K562 (cell line): ENCODE results near the gene LRRC51. TPM values are rescaled to one million over a fixed set of nuclear protein-coding genes. Genes with fewer than 3 reads are reported as not detected.

Experiments used
- EP300 ChIP-seq: IDR thresholded peaks from 2 replicates; pipeline ENCODE4 v1.6.1; 2012; ENCODE audit warnings: low read length, improper control_type of control experiment
- FOXK2 ChIP-seq, 2 experiments: fragments of 450-650 bp; IDR thresholded peaks in 1 of 2; conservative IDR thresholded peaks in 1 of 2; 2 replicates each; pipeline ENCODE4 v1.6.1; 2016; ENCODE audit warnings: low read depth in 2 of 2, mild to moderate bottlenecking in 1 of 2
- HMGXB4 ChIP-seq: sonication (generic); formaldehyde crosslinking; IDR thresholded peaks from 2 replicates; pipeline ENCODE4 v1.8.1; 2023; ENCODE audit warnings: mild to moderate bottlenecking, missing genetic modification reagents
- HOXB6 ChIP-seq: fragments of 250-450 bp; sonication (Bioruptor Pico); IDR thresholded peaks from 2 replicates; pipeline ENCODE4 v1.5.1; 2022; ENCODE audit warnings: mild to moderate bottlenecking, borderline replicate concordance
- MCM2 ChIP-seq: fragments of 450-650 bp; IDR thresholded peaks from 2 replicates; pipeline ENCODE4 v1.6.1; 2017; ENCODE audit warnings: low read depth, mild to moderate bottlenecking
- NFXL1 ChIP-seq: fragments of 450-650 bp; formaldehyde crosslinking; IDR thresholded peaks from 2 replicates; pipeline ENCODE4 v1.4.0; 2021; ENCODE audit warnings: mild to moderate bottlenecking
- POU5F1 ChIP-seq: fragments of 150-350 bp; IDR thresholded peaks from 2 replicates; pipeline ENCODE4 v1.6.1; 2014; ENCODE audit warnings: borderline replicate concordance, low read length, low read depth, mild to moderate bottlenecking; ENCODE audit not compliant: partially characterized antibody
- TEAD1 ChIP-seq, 2 experiments: fragments of 450-650 bp in 1 of 2; sonication (generic) in 1 of 2; formaldehyde crosslinking; IDR thresholded peaks; 2 replicates each; pipeline versions ENCODE4 v1.4.0 to v1.8.0; 2020 to 2022; ENCODE audit warnings: mild to moderate bottlenecking in 2 of 2, missing genetic modification reagents in 1 of 2
- TOE1 ChIP-seq, 2 experiments: fragments of 450-650 bp in 1 of 2; sonication (generic) in 1 of 2; formaldehyde crosslinking in 1 of 2; IDR thresholded peaks; 2 replicates each; pipeline versions ENCODE4 v1.7.1 to v1.8.0; 2016 to 2022; ENCODE audit warnings: borderline replicate concordance in 2 of 2, mild to moderate bottlenecking in 2 of 2, antibody characterized with exemption in 1 of 2, inconsistent platforms in 1 of 2, low read depth in 1 of 2, missing genetic modification reagents in 1 of 2, moderate library complexity in 1 of 2
- TSC22D4 ChIP-seq: fragments of 450-650 bp; IDR thresholded peaks from 2 replicates; pipeline ENCODE4 v1.6.1; 2016; ENCODE audit warnings: missing genetic modification characterization, missing biosample characterization, control low read depth
- ZNF41 ChIP-seq: fragments of 250-450 bp; sonication (Bioruptor Pico); conservative IDR thresholded peaks from 2 replicates; pipeline ENCODE4 v1.4.0; 2020; ENCODE audit warnings: mild to moderate bottlenecking
- polyA plus RNA-seq, 8 experiments: library from polyadenylated mRNA; depleted of rRNA in 4 of 8; stranded (reverse) in 5 of 8; unstranded in 3 of 8; fragments of >200 nt; fragmentation: Nextera tagmentation in 2 of 8; fragmentation: Illumina TruSeq in 1 of 8; extraction: Ambion mirVana in 2 of 8; extraction: Trizol in 1 of 8; gene quantifications; 2 replicates each; pipeline versions ENCODE4 v1.2.1 to v1.2.3, GENCODE V29; 2011 to 2014; ENCODE audit warnings: inconsistent platforms in 1 of 8, missing spikeins in 1 of 8
- total RNA-seq, 7 experiments: library from RNA; depleted of rRNA in 6 of 7; stranded (reverse); fragments of >200 nt in 6 of 7; fragmentation: Illumina TruSeq in 2 of 7; extraction: Trizol in 2 of 7; gene quantifications; 2 replicates each; pipeline versions ENCODE4 v1.2.1 to v1.2.3, GENCODE V29; 2011 to 2021; ENCODE audit warnings: low replicate concordance in 1 of 7
- TF ChIP-seq, protein P1 (sequence below): fragments of 250-450 bp; sonication (Bioruptor Pico); IDR thresholded peaks from 2 replicates; pipeline ENCODE4 v1.8.0; 2021; ENCODE audit warnings: mild to moderate bottlenecking, moderate library complexity
- TF ChIP-seq, protein P2 (sequence below): fragments of 200-400 bp; formaldehyde crosslinking; IDR thresholded peaks from 2 replicates; pipeline ENCODE4 v1.6.1; 2017; ENCODE audit warnings: mild to moderate bottlenecking, low read depth, low read length, moderate library complexity
- TF ChIP-seq, protein P3 (sequence below): fragments of 450-650 bp; conservative IDR thresholded peaks from 2 replicates; pipeline ENCODE4 v1.6.1; 2016; ENCODE audit warnings: missing genetic modification characterization, low read depth, mild to moderate bottlenecking, missing compliant biosample characterization, moderate library complexity
- TF ChIP-seq, protein P4 (sequence below): fragments of 250-450 bp; sonication (Bioruptor Pico); IDR thresholded peaks from 2 replicates; pipeline ENCODE4 v1.4.0; 2020; ENCODE audit warnings: mild to moderate bottlenecking, moderate library complexity

LRRC51 gene
- total and polyA plus RNA-seq, 9 of the 15 experiments (the other 6 are each of a cell fraction or from before 2014, with no cell fraction given): 4.7 to 10.6 (median 5.6) TPM

DNA sequence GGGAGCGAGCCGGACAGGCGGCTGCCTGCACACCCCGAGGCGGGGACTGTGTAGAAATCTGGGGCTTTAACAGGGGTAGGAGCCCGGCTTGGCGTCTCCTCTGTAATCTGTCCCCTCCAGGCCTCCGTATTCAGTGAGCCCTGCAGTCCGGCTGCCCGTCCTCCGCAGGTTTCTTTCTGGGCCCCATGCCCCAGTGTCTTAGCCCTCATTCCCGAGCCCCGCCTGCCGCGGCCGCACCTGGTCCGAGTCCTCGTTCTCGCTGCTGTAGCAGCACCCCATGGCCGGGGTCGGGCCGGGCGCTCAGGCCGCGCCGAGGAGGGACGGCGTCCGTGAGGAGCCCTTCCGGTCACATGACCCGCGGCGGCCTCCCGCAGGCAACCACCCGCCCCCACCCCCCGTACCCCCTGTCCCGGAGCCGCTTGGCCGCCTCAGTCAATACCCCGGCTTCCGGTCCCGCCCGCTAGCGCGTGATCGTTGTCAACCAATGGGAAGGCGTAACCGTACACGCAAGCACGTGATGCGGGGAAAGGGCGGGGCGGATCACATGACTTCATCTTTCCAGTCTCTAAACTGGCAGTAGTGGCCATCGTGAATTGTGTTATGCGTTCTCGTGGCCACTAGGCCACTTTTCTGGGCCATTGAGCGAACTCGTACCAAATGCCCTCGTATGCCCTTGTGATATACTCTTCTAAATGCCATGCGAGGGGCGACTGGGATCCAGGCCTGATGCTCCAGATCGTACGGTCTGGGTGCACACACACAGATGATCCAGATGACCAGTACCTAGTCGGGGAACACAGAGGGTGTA lies 22.5 kb downstream of the LRRC51 start, which contains the start of gene LAMTOR1 (continued):
- TF ChIP-seq HOXB6 (CRISPR knock-in tag) (no peak), FOXK2 (conservative IDR thresholded peaks at IDR 0.05 in 1 of 2, IDR thresholded peaks at IDR 0.05 in 1 of 2; ENCODE audit: low read depth in 2 of 2) (peak; percentile 89 to 94), POU5F1 (no peak), EP300 (no peak; the same call in none of the 2 replicates), HMGXB4 (CRISPR knock-in tag) (no peak), MCM2 (no peak), TEAD1 (CRISPR knock-in tag; IDR thresholded peaks at IDR 0.05) (peak; percentile 6 to 67; a peak in 1 of 4 replicates), TSC22D4 (tag) (no peak), ZNF41 (CRISPR knock-in tag) (no peak), TOE1 (IDR thresholded peaks at IDR 0.05; ENCODE audit: borderline replicate concordance) (peak; percentile 99), TOE1 (CRISPR knock-in tag; IDR thresholded peaks at IDR 0.05; ENCODE audit: borderline replicate concordance, low read depth) (0 out of 2 replicates have a peak, but pooled peaks have one; percentile 40), NFXL1 (CRISPR knock-in tag) (no peak)
- TF ChIP-seq, protein P1, sequence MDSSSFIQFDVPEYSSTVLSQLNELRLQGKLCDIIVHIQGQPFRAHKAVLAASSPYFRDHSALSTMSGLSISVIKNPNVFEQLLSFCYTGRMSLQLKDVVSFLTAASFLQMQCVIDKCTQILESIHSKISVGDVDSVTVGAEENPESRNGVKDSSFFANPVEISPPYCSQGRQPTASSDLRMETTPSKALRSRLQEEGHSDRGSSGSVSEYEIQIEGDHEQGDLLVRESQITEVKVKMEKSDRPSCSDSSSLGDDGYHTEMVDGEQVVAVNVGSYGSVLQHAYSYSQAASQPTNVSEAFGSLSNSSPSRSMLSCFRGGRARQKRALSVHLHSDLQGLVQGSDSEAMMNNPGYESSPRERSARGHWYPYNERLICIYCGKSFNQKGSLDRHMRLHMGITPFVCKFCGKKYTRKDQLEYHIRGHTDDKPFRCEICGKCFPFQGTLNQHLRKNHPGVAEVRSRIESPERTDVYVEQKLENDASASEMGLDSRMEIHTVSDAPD (CRISPR knock-in tag): no peak
- TF ChIP-seq, protein P2, sequence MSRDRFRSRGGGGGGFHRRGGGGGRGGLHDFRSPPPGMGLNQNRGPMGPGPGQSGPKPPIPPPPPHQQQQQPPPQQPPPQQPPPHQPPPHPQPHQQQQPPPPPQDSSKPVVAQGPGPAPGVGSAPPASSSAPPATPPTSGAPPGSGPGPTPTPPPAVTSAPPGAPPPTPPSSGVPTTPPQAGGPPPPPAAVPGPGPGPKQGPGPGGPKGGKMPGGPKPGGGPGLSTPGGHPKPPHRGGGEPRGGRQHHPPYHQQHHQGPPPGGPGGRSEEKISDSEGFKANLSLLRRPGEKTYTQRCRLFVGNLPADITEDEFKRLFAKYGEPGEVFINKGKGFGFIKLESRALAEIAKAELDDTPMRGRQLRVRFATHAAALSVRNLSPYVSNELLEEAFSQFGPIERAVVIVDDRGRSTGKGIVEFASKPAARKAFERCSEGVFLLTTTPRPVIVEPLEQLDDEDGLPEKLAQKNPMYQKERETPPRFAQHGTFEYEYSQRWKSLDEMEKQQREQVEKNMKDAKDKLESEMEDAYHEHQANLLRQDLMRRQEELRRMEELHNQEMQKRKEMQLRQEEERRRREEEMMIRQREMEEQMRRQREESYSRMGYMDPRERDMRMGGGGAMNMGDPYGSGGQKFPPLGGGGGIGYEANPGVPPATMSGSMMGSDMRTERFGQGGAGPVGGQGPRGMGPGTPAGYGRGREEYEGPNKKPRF: no peak
- TF ChIP-seq, protein P3, sequence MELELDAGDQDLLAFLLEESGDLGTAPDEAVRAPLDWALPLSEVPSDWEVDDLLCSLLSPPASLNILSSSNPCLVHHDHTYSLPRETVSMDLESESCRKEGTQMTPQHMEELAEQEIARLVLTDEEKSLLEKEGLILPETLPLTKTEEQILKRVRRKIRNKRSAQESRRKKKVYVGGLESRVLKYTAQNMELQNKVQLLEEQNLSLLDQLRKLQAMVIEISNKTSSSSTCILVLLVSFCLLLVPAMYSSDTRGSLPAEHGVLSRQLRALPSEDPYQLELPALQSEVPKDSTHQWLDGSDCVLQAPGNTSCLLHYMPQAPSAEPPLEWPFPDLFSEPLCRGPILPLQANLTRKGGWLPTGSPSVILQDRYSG: peak; percentile 82; the same call in 1 of the 2 replicates
- TF ChIP-seq, protein P4, sequence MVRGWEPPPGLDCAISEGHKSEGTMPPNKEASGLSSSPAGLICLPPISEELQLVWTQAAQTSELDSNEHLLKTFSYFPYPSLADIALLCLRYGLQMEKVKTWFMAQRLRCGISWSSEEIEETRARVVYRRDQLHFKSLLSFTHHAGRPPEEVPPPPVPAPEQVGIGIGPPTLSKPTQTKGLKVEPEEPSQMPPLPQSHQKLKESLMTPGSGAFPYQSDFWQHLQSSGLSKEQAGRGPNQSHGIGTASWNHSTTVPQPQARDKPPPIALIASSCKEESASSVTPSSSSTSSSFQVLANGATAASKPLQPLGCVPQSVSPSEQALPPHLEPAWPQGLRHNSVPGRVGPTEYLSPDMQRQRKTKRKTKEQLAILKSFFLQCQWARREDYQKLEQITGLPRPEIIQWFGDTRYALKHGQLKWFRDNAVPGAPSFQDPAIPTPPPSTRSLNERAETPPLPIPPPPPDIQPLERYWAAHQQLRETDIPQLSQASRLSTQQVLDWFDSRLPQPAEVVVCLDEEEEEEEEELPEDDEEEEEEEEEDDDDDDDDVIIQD (CRISPR knock-in tag): no peak
